ENCODE results near the gene SLC5A11.
A peak's percentile ranks its signal among the peaks of the same experiment; 100 is the strongest.

DNA sequence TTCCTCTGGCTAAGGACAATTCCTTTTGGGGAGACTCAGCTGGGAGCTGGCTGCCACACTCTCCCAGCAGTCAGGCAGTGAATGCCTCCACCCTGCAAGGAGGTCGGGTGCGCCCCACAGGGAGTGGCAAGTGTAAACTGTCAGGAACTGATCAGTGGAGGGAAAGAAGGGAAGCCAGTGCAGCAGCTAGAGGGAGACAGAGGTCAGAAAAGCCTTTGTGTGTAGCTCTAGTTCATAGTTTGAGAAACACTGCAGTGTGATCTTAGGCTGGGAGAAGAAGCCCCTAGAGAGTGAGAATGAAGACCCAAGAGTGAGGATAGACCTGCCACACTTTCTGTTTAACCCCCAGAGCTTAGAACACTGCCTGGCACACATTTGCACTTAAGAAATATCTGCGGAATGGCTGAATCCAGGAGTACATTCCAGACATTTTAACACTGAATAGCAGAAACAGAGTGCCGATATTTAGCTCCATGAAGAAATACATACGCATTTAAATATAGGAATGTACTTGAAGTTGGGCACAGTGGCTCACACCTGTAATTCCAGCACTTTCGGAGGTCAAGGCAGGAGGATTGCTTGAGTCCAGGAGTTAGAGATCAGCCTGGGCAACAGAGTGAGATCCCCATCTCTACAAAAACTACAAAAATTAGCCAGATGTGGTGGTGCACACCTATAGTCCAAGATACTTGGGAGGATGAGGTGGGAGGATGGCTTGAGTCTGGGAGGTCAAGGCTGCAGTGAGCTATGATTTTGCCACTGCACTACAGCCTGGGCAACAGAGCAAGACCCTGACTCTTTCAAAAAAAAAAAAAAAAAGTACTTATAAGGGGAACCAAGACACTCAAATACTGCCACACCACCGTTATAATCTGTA lies 11.1 kb upstream of the SLC5A11 start:
- TF ChIP-seq, protein P1, sequence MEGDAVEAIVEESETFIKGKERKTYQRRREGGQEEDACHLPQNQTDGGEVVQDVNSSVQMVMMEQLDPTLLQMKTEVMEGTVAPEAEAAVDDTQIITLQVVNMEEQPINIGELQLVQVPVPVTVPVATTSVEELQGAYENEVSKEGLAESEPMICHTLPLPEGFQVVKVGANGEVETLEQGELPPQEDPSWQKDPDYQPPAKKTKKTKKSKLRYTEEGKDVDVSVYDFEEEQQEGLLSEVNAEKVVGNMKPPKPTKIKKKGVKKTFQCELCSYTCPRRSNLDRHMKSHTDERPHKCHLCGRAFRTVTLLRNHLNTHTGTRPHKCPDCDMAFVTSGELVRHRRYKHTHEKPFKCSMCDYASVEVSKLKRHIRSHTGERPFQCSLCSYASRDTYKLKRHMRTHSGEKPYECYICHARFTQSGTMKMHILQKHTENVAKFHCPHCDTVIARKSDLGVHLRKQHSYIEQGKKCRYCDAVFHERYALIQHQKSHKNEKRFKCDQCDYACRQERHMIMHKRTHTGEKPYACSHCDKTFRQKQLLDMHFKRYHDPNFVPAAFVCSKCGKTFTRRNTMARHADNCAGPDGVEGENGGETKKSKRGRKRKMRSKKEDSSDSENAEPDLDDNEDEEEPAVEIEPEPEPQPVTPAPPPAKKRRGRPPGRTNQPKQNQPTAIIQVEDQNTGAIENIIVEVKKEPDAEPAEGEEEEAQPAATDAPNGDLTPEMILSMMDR (IDR thresholded peaks at IDR 0.05) = peak in 1 of 4 experiments; percentile 13
- TF ChIP-seq POLR2A (IDR thresholded peaks at IDR 0.05) = no peak
